GM18502 (cell line): ENCODE measurements around the gene BDNF.
A peak's percentile ranks its signal among the peaks of the same experiment; 100 is the strongest.
"Not testable (repeated sequence)": the region's sequence is repeated elsewhere in the genome, so short reads cannot be mapped to it uniquely, and the experiment has no call there.

ENCODE experiments used
- ATAC-seq: cut with Tn5 transposase; IDR thresholded peaks from one replicate; pipeline ENCODE4 v1.9.1; 2021; ENCODE audit warnings: mild to moderate bottlenecking; ENCODE audit not compliant: unreplicated experiment, poor library complexity

The BDNF gene

DNA sequence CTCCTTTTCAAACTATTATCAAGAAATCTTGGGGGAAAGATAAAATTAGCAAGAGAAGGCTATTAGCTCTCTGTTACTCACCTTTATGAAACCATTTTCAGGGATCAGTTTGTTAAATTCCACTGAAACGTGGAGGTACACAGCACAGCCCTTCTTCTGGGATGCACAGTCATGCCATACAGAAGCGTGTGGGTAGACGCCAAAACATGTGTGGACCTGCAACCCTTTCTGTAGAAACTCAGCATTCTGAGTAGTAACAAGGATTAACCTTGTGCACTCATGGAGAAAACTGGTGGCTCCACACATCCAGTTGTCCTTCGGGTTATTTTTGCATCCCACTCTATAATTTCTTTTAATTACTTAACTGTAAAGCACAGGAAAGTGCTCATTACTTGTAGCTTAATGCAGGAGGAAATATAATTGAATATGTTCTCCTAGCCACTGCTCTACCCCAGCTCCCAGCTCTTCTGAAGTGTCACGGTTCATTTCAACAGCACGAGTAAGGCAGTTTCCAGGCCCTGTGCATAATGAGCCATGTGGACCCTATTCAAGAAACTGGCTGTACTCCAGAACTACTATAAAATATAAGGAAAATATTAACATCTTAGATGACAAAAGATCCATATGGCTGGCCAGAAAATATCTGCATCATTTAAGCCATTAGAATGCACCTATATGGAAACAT, 26.1 kb downstream of the BDNF start:
- ATAC-seq = no peak

GRCh38 chr11:27672836-27673464, 27.3 kb downstream of the BDNF start:
- ATAC-seq = no peak

- ATAC-seq = not testable (repeated sequence)
These were observed 34.6 kb downstream of the BDNF start for GRCh38 chr11:27665508-27666101.

GRCh38 chr11:27663326-27663725, 36.9 kb downstream of the BDNF start:
- no peak for ATAC-seq

- no peak for ATAC-seq
These were observed 40.1 kb downstream of the BDNF start for GRCh38 chr11:27660171-27660570.

DNA sequence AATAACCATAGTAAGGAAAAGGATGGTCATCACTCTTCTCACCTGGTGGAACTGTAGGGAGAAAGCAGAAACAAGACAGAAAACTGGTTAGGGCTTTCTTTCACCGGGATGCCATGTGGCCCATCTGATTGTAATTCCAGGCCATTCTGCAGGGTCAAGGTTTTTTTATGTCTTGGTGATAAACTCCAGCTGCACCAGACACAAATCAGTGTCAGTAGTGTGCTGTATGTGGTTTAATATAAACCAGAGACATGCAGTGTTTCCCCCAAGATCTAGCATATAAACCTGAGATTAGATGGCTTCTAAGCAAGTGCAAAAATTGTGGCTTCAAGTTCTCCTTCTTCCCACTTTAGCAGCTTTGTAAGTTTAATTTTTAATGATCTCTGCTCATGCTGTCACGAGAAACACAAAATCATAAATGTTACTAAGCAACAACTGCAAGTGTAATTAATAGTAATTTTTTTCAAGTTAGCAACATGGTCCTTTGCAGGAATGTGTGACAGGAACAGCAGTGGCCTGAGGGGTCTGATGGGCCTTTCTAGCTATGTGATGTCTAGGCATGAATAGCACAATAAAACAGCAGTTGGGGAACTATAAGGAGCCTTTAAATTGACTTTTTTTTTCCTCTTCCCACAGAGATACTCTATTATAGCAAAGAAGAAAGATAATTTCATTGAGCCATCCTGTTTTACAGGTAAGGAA, 41.6 kb downstream of the BDNF start:
- no peak for ATAC-seq

GRCh38 chr11:27656806-27657483, 43.3 kb downstream of the BDNF start:
- no peak for ATAC-seq

DNA sequence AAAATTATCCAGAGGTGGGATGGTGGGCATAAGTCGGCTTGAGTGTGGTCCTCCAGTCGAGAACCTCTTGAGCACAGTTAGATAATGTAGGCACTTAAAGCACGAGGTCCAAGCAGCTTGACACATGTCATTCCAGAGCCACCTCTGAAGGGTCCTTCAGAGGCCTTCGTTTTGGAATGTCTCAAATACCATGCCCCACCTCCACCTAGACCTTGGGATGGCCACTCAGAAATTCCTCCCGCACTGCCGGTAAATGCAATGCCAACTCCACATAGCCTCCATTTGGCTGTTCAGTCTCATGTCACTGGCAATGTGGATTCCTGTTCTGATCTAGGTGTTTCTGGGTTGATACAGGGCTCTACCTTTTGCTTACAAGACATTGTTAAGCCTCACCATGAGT, 43.9 kb downstream of the BDNF start:
- no peak for ATAC-seq

- no peak for ATAC-seq
These were observed 46.1 kb downstream of the BDNF start for GRCh38 chr11:27653990-27654758.

- ATAC-seq = no peak
These were observed 48.5 kb downstream of the BDNF start for GRCh38 chr11:27651711-27652110.

GRCh38 chr11:27650988-27651387, 49.3 kb downstream of the BDNF start:
- no peak for ATAC-seq

GRCh38 chr11:27649800-27650199, 50.5 kb downstream of the BDNF start:
- ATAC-seq = no peak

DNA sequence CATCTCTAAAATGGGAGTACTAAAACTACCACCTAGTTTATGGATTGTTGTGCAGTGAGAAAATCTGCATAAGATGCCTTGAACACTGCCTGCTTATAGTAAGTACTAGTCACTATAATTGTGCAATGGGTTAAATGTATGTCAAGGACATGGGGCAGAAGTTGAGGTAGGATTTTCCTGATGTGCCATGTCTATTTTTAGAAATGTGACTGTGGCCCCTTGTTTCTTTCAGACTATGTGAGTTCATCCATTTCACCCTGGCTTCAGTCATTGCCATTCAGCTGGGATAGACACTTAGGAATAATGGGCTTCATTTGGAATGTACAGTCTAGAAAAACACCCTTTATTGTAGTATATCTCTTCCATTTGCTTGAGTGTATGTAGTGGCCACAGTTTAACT, 51.4 kb downstream of the BDNF start:
- ATAC-seq = no peak

- no peak for ATAC-seq
These were observed 54.0 kb downstream of the BDNF start for GRCh38 chr11:27646051-27646818.

- no peak for ATAC-seq
These were observed 57.3 kb downstream of the BDNF start for GRCh38 chr11:27642954-27643353.

DNA sequence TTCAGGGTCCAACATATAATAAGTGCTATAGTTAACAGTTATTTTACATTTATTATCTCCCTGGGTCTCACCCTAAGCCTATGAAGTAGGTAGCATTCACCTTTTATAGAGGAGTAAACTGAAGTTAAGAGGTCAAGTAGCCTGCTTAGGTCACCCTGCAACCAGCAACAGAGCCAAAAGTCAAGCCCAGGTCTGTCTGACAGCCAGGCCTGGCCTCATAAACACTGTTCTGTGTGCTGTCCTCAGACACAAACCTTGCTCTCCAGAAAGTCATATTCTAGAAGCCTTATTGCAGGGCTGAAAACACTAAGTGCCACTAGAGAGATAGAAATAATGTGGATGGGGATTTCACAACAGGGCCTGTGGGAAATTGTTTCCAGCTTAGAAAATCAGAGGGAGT, 59.3 kb downstream of the BDNF start:
- no peak for ATAC-seq

GRCh38 chr11:27635567-27636037, 64.7 kb downstream of the BDNF start:
- peak; percentile 66 for ATAC-seq

DNA sequence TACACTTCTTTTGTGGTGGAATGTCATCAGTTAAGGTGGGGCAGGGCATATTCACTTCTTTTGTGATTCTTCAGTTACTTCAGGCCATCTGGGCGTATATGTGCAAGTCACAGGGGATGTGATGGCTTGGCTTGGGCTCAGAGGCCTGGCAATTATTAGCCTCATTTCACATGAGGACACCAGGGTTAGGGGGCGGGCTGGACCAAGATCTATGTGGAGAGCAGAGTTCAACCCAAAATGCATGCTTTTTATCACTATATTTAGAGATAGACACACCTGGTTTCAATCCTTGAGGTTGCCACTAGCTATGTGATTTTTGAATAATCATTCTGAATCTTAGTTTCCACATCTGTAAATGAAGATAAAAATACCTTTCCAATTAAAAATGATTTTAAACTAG, 65.5 kb downstream of the BDNF start:
- ATAC-seq = not testable (repeated sequence)

- ATAC-seq = not testable (repeated sequence)
These were observed 66.0 kb downstream of the BDNF start for GRCh38 chr11:27634282-27634681.
